HepG2 (cell line): Measurements from ENCODE around the gene FBXO5. TPM values are rescaled to one million over a fixed set of nuclear protein-coding genes. Genes with fewer than 3 reads are reported as not detected.

Experiments used
- ATF2 ChIP-seq: sonication (generic); formaldehyde crosslinking; IDR thresholded peaks from 2 replicates; pipeline ENCODE4 v1.4.0; 2020; ENCODE audit warnings: missing genetic modification reagents
- CSRNP2 ChIP-seq: sonication (generic); formaldehyde crosslinking; conservative IDR thresholded peaks from 2 replicates; pipeline ENCODE4 v1.8.0; 2022; ENCODE audit warnings: low read depth, missing genetic modification reagents
- GABPA ChIP-seq, 2 experiments: IDR thresholded peaks; 2 replicates each; pipeline ENCODE4 v1.6.1; 2011 to 2016; ENCODE audit warnings: low read depth in 2 of 2, low read length in 1 of 2, missing biosample characterization in 1 of 2, missing genetic modification characterization in 1 of 2
- HIC2 ChIP-seq: sonication (generic); formaldehyde crosslinking; IDR thresholded peaks from 2 replicates; pipeline ENCODE4 v1.9.0; 2022; ENCODE audit warnings: low read depth, missing genetic modification reagents
- HMGXB3 ChIP-seq: sonication (generic); formaldehyde crosslinking; IDR thresholded peaks from 2 replicates; pipeline ENCODE4 v1.4.0; 2020; ENCODE audit warnings: missing genetic modification reagents, borderline replicate concordance
- HOXD1 ChIP-seq: sonication (generic); formaldehyde crosslinking; IDR thresholded peaks from 2 replicates; pipeline ENCODE4 v1.5.0; 2020; ENCODE audit warnings: missing genetic modification reagents
- MTERF4 ChIP-seq: sonication (generic); formaldehyde crosslinking; IDR thresholded peaks from 2 replicates; pipeline ENCODE4 v1.8.0; 2023; ENCODE audit warnings: mild to moderate bottlenecking, missing genetic modification reagents
- RNF219 ChIP-seq: sonication (generic); formaldehyde crosslinking; IDR thresholded peaks from 2 replicates; pipeline ENCODE4 v1.5.0; 2020; ENCODE audit warnings: mild to moderate bottlenecking, missing genetic modification reagents
- TGIF2 ChIP-seq: IDR thresholded peaks from 2 replicates; pipeline ENCODE4 v1.6.1; 2016; ENCODE audit warnings: control low read depth, missing compliant biosample characterization
- TSC22D2 ChIP-seq: sonication (generic); formaldehyde crosslinking; IDR thresholded peaks from 2 replicates; pipeline ENCODE4 v1.5.1; 2020; ENCODE audit warnings: missing genetic modification reagents, mild to moderate bottlenecking, borderline replicate concordance
- ZKSCAN5 ChIP-seq: sonication (generic); formaldehyde crosslinking; IDR thresholded peaks from 2 replicates; pipeline ENCODE4 v1.5.1; 2020; ENCODE audit warnings: mild to moderate bottlenecking, missing genetic modification reagents
- ZNF235 ChIP-seq: sonication (generic); formaldehyde crosslinking; IDR thresholded peaks from 2 replicates; pipeline ENCODE4 v1.8.1; 2023; ENCODE audit warnings: mild to moderate bottlenecking, missing genetic modification reagents, borderline replicate concordance
- ZNF672 ChIP-seq: sonication (generic); formaldehyde crosslinking; IDR thresholded peaks from 2 replicates; pipeline ENCODE4 v1.8.1; 2022; ENCODE audit warnings: missing genetic modification reagents
- ZNF746 ChIP-seq: sonication (generic); formaldehyde crosslinking; IDR thresholded peaks from 2 replicates; pipeline ENCODE4 v1.8.0; 2022; ENCODE audit warnings: mild to moderate bottlenecking, missing genetic modification reagents
- polyA plus RNA-seq, 8 experiments: library from polyadenylated mRNA; depleted of rRNA in 3 of 8; stranded (reverse) in 7 of 8; unstranded in 1 of 8; fragments of >200 nt; fragmentation: Illumina TruSeq in 4 of 8; extraction: Trizol in 4 of 8; gene quantifications; 2 replicates each; pipeline versions ENCODE4 v1.2.1 to v1.2.3, GENCODE V29; 2011 to 2016; ENCODE audit warnings: low read depth in 4 of 8, missing spikeins in 1 of 8, mixed read lengths in 1 of 8; ENCODE audit not compliant: insufficient read depth in 1 of 8
- total RNA-seq, 5 experiments: library from RNA; depleted of rRNA; stranded (reverse); fragments of >200 nt; fragmentation: Illumina TruSeq; extraction: Trizol; gene quantifications; 2 replicates each; pipeline ENCODE4 v1.2.3, GENCODE V29; 2016; ENCODE audit warnings: low read depth in 1 of 5

Gene FBXO5
- total and polyA plus RNA-seq, 2 of the 13 experiments (the other 11 are each of a cell fraction or from before 2014, with no cell fraction given) = 15.8 to 41.5 TPM

GRCh38 chr6:152983637-152984512 lies 1.0 kb upstream of the FBXO5 start (continued):
- no peak for TF ChIP-seq HIC2 (CRISPR knock-in tag)
- TF ChIP-seq ZNF746 (CRISPR knock-in tag) = peak; percentile 61
- TF ChIP-seq TGIF2 (CRISPR knock-in tag) = 0 out of 2 replicates have a peak, but pooled peaks have one; percentile 2
- peak; percentile 62 for TF ChIP-seq MTERF4 (CRISPR knock-in tag)
- peak; percentile 89 for TF ChIP-seq ZNF235 (CRISPR knock-in tag)
- peak; percentile 21; the same call in 1 of the 2 replicates for TF ChIP-seq HOXD1 (CRISPR knock-in tag)
- TF ChIP-seq HMGXB3 (CRISPR knock-in tag) = peak; percentile 44; the same call in 1 of the 2 replicates
- TF ChIP-seq ATF2 (CRISPR knock-in tag) = 0 out of 2 replicates have a peak, but pooled peaks have one; percentile 7
- TF ChIP-seq ZKSCAN5 = no peak
- no peak for TF ChIP-seq CSRNP2 (CRISPR knock-in tag)
- no peak for TF ChIP-seq ZNF672
- peak; percentile 88; the same call in 1 of the 2 replicates for TF ChIP-seq RNF219 (CRISPR knock-in tag)
- TF ChIP-seq GABPA (IDR thresholded peaks at IDR 0.05; ENCODE audit: low read depth, low read length) = peak; percentile 2; the same call in 1 of the 2 replicates
- TF ChIP-seq GABPA (CRISPR knock-in tag; IDR thresholded peaks at IDR 0.05; ENCODE audit: low read depth) = peak; percentile 57
- no peak for TF ChIP-seq TSC22D2 (CRISPR knock-in tag)
